HL-60 (cell line): ENCODE measurements around the gene C11orf97.

Experiments used
- DNase-seq, 2 experiments: peaks; one replicate each; pipeline ENCODE4 v3.0.0-alpha.2; 2010 to 2020; ENCODE audit warnings: low read depth in 1 of 2, low spot score in 1 of 2
- H3K27ac ChIP-seq: fragments of 250-450 bp; sonication (Bioruptor Pico); replicated peaks from 2 replicates; pipeline ENCODE4 v1.5.1; 2020; ENCODE audit warnings: mild to moderate bottlenecking, moderate library complexity
- H3K27me3 ChIP-seq: fragments of 250-450 bp; sonication (Bioruptor Pico); 2 replicates; pipeline ENCODE4 v1.5.1; 2021; ENCODE audit warnings: mild to moderate bottlenecking, moderate library complexity; ENCODE audit not compliant: insufficient read depth, poor library complexity, severe bottlenecking
- H3K4me3 ChIP-seq: replicated peaks from 2 replicates; pipeline ENCODE4 v1.5.1; 2011; ENCODE audit warnings: mild to moderate bottlenecking, control low read depth, low read length; ENCODE audit not compliant: insufficient read depth
- GABPA ChIP-seq: IDR thresholded peaks from 2 replicates; pipeline ENCODE4 v1.6.1; 2012; ENCODE audit warnings: low read depth
- POLR2AphosphoS5 ChIP-seq: IDR thresholded peaks from 2 replicates; pipeline ENCODE4 v1.6.1; 2012; ENCODE audit warnings: low read depth
- SPI1 ChIP-seq: IDR thresholded peaks from 2 replicates; pipeline ENCODE4 v1.6.1; 2012; ENCODE audit warnings: low read depth, mild to moderate bottlenecking, borderline replicate concordance
- TF ChIP-seq, protein P1 (sequence below): IDR thresholded peaks from 2 replicates; pipeline ENCODE4 v1.6.1; 2012; ENCODE audit warnings: low read depth; ENCODE audit not compliant: insufficient replicate concordance
- TF ChIP-seq, protein P2 (sequence below): IDR thresholded peaks from one replicate; pipeline ENCODE4 v1.5.1; 2011; ENCODE audit warnings: low read length, control low read depth, inconsistent platforms; ENCODE audit not compliant: insufficient read depth

The C11orf97 gene

DNA sequence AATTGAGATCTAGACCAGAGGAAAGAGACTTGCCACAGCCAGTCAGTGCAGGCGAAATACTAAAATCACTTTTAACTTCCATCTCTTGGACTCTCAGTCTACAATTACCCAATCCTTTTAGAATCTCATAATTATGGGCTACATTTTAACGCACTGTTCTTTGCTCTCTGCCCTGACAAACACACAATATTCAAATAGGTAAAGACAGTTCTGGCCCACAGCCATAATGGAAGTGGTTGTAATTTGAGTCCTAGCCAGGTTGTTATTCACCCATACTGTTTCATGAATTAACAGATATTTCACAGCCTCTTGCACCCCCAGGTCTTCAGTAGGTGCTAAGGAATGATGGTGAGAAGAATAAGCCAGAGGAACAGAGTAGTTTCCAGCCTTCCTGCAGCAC, 830 bp downstream of the C11orf97 start:
- no peaks in the 10 kb centered on the region for H3K27me3 ChIP-seq
- no peak overlapping the region for H3K27ac ChIP-seq
- TF ChIP-seq, protein P1, sequence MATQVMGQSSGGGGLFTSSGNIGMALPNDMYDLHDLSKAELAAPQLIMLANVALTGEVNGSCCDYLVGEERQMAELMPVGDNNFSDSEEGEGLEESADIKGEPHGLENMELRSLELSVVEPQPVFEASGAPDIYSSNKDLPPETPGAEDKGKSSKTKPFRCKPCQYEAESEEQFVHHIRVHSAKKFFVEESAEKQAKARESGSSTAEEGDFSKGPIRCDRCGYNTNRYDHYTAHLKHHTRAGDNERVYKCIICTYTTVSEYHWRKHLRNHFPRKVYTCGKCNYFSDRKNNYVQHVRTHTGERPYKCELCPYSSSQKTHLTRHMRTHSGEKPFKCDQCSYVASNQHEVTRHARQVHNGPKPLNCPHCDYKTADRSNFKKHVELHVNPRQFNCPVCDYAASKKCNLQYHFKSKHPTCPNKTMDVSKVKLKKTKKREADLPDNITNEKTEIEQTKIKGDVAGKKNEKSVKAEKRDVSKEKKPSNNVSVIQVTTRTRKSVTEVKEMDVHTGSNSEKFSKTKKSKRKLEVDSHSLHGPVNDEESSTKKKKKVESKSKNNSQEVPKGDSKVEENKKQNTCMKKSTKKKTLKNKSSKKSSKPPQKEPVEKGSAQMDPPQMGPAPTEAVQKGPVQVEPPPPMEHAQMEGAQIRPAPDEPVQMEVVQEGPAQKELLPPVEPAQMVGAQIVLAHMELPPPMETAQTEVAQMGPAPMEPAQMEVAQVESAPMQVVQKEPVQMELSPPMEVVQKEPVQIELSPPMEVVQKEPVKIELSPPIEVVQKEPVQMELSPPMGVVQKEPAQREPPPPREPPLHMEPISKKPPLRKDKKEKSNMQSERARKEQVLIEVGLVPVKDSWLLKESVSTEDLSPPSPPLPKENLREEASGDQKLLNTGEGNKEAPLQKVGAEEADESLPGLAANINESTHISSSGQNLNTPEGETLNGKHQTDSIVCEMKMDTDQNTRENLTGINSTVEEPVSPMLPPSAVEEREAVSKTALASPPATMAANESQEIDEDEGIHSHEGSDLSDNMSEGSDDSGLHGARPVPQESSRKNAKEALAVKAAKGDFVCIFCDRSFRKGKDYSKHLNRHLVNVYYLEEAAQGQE, result no peak
- TF ChIP-seq POLR2AphosphoS5 (no peak), GABPA (no peak), SPI1 (no peak)
- TF ChIP-seq, protein P2, sequence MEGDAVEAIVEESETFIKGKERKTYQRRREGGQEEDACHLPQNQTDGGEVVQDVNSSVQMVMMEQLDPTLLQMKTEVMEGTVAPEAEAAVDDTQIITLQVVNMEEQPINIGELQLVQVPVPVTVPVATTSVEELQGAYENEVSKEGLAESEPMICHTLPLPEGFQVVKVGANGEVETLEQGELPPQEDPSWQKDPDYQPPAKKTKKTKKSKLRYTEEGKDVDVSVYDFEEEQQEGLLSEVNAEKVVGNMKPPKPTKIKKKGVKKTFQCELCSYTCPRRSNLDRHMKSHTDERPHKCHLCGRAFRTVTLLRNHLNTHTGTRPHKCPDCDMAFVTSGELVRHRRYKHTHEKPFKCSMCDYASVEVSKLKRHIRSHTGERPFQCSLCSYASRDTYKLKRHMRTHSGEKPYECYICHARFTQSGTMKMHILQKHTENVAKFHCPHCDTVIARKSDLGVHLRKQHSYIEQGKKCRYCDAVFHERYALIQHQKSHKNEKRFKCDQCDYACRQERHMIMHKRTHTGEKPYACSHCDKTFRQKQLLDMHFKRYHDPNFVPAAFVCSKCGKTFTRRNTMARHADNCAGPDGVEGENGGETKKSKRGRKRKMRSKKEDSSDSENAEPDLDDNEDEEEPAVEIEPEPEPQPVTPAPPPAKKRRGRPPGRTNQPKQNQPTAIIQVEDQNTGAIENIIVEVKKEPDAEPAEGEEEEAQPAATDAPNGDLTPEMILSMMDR, result no peak
- H3K4me3 ChIP-seq, result no peak overlapping the region
- no peak for DNase-seq

DNA sequence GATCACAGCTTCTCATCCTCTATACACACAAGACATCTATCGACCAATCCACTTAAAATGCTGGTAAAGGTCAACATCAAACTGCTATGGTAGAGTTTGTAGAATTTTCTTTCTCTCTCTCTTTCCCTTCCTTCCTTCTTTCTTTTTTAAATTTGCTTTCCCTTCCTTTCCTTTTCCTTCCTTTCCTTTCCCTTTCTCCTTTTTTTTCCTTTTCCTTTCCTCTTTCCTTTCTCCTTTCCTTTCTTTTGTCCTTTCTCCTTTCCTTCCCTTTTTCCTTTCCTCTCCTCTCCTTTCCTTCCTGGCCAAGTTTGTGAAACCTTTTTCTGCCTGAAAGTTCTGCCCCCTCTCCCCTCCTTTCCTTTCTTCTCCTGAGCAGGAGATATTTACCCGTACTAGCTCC, 3.1 kb downstream of the C11orf97 start:
- Histone ChIP-seq H3K27ac (no peak overlapping the region), H3K27me3 (no peaks in the 10 kb centered on the region), H3K4me3 (no peak overlapping the region)
- TF ChIP-seq GABPA (no peak), POLR2AphosphoS5 (no peak), SPI1 (no peak)
- TF ChIP-seq, protein P1, result no peak
- TF ChIP-seq, protein P2, result no peak
- DNase-seq, result no peak

DNA sequence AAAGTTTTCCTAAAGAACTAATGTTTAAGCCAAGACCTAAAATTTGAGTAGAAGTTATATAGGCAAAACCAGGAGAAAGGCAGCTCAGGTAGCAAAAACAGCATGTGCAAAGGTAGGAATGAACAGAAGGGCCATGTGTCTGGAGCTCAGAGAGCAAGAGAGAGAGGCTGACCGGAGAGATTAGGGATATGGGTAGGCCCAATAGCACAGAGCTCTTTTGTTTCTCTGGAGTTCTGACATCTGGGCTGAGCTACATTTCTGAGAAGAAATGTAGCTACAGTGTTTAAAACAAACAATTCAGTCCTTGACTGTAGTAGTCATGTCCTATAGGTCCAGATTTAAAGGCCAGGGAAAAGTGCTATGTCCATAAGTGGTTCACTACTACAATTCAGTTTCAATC, 4.5 kb downstream of the C11orf97 start:
- H3K27ac ChIP-seq, result no peak overlapping the region
- no peak for DNase-seq

More for the DNA sequence above, 4.5 kb downstream of the C11orf97 start:
- TF ChIP-seq SPI1, result no peak
- TF ChIP-seq, protein P1, result no peak
- no peak for TF ChIP-seq GABPA
- TF ChIP-seq, protein P2, result no peak
- no peak for TF ChIP-seq POLR2AphosphoS5
- Histone ChIP-seq H3K4me3 (no peak overlapping the region), H3K27me3 (no peaks in the 10 kb centered on the region)
